HG03469 (cell line): ENCODE data around the gene TLR6.

ENCODE experiments used
- ATAC-seq: cut with Tn5 transposase; IDR thresholded peaks from one replicate; pipeline ENCODE4 v1.9.1; 2021; ENCODE audit warnings: mild to moderate bottlenecking, moderate library complexity, moderate number of reproducible peaks; ENCODE audit not compliant: unreplicated experiment

The TLR6 gene, protein sequence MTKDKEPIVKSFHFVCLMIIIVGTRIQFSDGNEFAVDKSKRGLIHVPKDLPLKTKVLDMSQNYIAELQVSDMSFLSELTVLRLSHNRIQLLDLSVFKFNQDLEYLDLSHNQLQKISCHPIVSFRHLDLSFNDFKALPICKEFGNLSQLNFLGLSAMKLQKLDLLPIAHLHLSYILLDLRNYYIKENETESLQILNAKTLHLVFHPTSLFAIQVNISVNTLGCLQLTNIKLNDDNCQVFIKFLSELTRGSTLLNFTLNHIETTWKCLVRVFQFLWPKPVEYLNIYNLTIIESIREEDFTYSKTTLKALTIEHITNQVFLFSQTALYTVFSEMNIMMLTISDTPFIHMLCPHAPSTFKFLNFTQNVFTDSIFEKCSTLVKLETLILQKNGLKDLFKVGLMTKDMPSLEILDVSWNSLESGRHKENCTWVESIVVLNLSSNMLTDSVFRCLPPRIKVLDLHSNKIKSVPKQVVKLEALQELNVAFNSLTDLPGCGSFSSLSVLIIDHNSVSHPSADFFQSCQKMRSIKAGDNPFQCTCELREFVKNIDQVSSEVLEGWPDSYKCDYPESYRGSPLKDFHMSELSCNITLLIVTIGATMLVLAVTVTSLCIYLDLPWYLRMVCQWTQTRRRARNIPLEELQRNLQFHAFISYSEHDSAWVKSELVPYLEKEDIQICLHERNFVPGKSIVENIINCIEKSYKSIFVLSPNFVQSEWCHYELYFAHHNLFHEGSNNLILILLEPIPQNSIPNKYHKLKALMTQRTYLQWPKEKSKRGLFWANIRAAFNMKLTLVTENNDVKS

DNA sequence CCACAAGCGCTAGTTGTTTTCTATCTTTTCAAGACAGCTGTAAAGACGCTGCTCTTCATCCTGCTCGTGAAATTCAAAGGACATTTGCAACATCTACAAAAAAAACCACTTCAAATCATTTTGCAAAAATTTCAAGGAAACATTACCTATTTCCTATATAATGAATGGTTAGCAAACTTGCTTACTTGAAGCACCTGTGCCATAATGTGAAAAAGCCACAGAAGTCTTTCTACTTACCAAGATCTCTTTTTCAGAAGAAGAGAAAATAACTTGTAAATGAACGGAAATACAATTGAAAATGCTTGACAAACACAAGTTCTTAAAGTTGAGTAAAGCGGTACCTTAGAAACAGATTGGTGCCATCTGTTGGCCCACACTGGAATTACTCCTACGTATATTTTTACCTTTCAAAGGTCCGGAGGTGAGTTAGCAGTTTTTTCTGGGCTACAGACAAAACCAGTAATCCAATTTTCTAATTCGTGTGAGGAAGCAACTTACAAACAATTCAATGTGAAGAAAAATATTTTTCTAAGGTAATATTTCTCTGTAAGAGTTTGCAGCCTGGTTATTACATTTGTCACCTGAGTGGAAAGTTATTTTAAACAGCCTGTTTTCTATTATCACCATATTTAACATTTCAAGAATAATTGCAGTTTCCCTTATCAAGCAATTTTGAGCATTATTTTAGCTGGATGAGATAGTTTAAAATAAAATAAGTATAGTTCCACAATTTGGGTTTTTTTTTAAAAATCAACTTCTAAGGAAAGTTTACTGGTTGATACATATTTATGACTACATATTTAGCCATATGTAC is at the start of gene TLR6:
Gene TLR6 (minus strand): TSS at position 294 of the 814 bp plus-strand sequence. CDS start 27,344 bp downstream, outside the sequence.
- peak; percentile 35 for ATAC-seq

DNA sequence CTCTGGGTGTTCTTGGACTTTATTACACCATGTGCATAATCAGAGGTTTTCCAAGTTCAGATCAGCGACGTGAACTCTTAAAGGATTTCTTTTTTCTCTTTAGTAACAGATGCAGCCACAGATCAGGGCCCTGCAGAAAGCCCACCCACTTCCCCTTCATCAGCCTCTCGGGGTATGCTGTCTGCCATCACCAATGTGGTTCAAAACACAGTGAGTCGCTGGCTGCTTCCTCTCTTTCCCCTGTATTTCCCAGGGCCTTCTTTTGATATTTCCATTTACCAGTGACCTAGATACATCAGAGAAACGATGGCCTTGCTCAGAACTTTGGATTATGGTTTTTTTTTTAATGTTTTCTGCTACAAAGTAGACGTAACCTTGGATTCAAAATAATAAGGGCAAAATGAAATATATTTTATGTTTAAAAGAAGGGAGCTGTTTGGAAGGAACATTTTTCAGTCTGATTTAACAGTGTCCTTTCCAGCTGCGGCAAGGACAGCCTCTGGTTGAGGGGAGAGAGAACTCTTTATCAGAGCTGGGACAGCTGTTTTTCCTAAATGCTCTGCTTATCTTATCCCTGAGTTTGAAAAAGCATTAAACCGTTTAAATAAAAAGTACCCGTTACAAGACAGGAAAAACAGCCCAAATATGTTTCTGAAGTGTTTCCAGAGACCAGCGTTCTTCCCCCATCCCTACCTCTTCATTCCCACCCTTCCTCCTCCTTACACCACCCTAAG is 49.2 kb upstream of the TLR6 start:
- ATAC-seq: no peak

DNA sequence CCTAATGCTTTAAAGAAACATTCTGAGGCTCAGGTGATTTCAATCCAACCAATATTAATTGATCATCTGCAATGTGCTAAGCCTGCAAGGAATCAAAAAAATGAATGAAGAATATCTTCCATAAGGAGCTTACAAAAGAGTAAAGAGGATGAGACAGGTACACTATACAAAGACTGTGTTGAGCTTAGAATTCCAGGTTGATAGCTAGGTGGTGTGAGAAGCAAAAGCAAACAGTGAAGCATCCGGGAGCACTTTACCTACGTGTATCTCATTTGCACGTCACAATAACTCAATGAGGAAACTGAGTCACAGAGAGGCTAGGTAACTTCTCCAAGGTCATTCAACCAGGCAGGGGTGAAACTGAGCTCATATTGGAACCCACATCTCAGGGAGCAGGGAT is 48.1 kb upstream of the TLR6 start:
- no peak for ATAC-seq

DNA sequence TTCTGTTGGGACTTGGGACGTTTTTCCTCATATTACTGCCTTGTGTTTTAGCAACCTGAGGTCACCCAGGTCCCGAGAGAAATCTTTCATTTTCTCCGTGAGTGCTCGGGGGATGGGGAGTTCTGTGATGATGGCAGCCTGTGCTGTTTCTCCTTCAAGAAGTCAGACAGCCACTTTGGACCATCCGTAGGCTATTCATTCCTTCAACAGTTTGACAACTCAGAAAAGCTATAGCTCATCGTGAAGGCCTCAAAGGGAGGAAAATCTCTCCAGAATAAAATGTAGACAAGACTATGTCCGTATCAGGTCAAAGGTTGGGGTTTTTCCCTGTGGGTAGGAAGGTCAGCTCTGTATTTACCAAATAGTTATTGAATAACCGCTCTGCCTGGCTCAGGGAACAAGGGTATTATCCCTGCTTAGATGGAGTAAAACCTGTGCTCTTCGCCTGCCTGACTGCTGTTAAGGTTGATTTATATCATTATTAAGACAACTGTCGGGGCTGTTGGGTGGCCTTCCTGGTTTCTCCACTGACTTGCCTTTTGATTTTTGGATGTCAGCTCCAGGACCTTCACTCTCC is 47.6 kb upstream of the TLR6 start:
- ATAC-seq: no peak

DNA sequence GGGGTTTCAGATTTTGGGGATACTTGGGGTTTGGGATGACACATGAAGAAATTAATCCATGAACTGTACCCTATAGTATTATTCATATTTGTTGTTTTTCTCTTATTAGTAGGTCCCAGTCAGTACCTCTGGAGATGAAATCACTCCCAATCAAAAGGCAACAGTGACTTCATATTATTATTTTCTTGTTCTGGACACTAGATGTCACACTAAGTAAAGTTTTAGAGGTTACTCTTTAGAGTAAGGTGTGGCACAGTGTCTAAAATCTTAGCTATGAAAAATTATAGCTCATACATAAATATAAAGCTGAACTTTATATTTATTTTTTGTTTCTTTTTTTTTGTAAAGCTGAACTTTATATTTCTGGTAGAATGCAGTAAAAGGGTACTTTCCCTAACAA is 46.1 kb upstream of the TLR6 start:
- peak; percentile 52 for ATAC-seq

DNA sequence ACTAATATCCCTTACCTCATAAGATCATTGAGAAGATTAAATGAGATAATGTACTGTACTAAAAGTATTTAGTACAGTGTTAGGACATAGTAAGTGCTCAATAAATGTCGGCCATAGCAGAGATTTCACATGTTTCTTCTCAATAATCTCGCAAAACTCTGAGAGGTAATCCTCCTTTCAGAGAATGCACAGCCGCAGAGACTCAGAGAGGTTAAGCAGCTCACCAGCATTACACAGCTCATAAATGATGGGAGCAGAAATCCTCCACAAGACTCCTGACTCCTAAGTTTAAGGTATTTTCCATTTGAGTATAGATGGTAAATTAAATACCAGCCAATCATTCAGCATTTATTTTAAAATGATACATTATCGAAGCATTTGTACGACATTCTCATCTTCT is 45.6 kb upstream of the TLR6 start:
- no peak for ATAC-seq

GRCh38 chr4:38898245-38898644 is 41.6 kb upstream of the TLR6 start:
- no peak for ATAC-seq

- ATAC-seq: no peak
Measured at GRCh38 chr4:38896940-38897339, 40.3 kb upstream of the TLR6 start.

DNA sequence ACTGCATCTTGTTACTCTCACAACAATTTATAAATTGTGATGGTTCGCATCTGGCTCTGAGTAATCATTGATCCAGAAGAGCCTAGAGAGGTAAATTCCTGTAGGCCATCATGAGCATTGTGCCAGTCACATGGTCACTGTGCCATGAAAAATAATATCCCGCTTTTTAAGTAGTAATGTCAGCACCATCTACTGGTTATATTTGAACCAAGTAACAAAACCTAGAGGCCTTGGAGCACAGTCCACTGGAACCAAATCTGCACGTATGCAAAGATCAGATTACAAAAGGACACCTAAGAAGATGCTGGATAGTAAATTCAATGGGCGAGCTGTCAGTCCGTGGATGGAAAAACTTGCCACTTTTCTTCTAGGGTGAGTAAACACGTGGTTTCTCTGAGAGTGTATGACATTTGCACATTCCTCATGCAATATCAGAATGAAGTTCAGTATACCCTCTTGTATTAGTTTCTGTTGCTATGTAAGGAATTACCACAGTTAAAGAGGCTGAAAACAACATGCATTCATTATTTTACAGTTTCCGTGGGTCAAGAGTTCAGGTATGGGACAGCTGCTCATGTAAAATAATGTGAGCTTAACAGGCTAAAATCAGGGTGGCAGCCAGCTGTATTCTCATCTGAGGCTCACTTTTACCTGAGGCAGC is 37.8 kb upstream of the TLR6 start:
- ATAC-seq: no peak

DNA sequence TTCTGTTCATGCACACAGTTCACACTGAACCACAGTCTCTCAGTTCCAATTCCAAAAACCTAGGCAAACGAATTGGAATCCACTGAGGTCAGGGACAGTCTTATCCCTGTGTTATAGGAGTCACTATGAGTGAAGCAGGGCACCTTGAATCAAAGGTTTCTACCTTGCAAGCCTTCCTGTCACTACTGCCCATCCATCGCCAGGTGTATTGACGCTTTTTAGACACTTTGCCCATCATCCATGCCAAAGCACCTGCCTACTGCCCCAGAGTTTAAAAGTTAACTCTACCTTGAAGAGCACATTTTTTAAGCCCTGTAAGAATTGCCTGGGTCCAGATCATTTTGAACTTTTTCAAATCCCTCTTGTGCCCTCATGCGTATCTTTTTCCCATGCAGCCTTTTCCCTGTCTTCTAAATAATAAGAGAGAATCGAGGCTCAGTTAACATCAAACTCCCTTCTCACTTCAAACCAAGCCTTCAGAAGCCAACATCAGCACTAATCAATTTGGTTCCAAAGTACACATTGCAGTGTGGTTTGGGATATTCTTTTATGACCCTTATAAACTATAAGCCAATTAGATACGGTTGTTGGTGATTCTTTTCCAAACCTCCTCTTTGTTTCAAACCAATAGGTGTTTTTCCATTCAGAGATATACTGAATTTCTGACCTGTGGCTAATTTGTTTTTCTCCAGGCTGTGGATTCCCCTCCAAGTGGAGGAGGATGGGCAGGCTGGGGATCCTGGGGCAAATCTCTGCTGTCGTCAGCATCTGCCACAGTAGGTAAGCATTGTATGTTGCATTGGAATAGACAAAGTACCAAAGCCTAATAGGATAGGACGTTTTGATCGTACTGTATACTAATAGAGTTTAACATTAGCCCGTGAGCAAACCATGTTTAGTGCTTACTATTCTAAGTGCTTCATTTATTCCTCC is 34.7 kb upstream of the TLR6 start:
- ATAC-seq: no peak

GRCh38 chr4:38889143-38889542 is 32.5 kb upstream of the TLR6 start:
- ATAC-seq: no peak

DNA sequence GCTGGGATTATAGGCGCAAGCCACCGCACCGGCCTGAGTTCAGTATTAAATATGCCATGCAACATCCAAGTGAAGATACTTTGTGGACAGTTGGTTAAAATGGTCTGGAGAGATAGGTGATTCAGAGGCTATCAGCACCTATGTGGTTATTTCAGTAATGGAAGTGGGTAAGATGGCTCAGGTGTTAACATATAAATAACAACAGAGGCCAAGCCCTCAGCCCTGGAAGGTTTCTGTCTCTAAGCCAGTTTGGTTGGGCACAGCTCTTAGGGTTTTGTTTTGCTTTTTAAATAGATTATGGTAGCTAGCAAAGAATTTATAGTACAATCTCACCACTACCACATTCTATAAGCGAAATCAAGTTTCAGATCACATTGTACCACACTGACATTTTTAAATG is 27.6 kb upstream of the TLR6 start:
- no peak for ATAC-seq

GRCh38 chr4:38876636-38877035 is 20.0 kb upstream of the TLR6 start:
- no peak for ATAC-seq

DNA sequence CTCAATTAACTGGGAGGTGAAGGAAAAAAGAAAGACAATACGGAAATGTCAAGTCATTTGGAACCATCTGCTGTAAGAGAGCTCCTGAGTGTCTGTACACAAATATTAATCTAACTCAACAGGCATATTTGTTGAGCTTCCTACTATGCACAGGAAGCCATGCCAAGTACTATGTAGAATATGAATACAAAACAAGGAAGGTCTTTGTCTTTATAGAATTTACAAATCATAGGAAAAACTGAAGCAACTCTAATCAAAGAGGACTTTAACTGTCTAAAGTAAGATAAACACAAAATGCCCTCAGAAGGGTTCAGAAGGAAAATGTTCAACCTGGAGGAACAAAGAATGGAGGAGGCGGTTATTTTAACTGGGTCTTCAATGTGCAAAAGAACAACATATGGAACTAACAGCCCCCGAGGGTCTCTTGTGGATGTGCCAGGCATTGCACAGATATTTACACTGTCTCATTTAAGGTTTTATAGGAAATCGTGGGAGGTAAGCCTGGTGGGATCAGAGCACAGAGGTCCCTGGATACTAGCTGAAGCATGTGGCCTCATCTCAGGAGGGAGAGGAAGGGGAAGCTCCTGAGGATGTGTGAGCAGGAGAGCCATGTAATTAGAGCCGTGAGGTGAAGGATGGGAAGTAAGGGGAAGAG is 16.8 kb upstream of the TLR6 start:
- no peak for ATAC-seq

- ATAC-seq: no peak
Measured at GRCh38 chr4:38872620-38873019, 16.0 kb upstream of the TLR6 start.

DNA sequence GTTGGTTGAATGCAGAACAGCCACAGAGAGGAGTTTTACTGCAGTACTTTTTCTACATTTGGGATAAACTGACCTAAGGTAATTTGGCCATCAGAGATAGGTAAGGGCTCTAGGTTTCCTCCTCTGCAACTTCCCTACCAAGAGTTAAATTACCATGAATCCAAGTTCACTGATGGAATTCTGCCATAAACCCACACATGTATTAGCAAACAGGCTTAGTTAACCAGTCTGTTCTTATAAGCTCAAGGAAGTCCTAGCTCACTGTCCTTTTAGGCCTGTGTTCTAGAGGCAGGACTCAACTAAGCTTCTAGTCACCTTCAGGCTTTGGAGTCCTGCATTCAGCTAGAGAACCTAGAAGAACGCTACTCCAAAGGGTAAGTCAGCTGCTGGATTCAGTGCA is 15.0 kb upstream of the TLR6 start:
- ATAC-seq: no peak

GRCh38 chr4:38870098-38870808 is 13.6 kb upstream of the TLR6 start:
- ATAC-seq: no peak

GRCh38 chr4:38869511-38869910 is 12.9 kb upstream of the TLR6 start:
- ATAC-seq: no peak
